HG03159 (cell line): ENCODE results near the gene GIPC3.
"Not testable (repeated sequence)": the region's sequence is repeated elsewhere in the genome, so short reads cannot be mapped to it uniquely, and the experiment has no call there.

Source experiments
- ATAC-seq: cut with Tn5 transposase; IDR thresholded peaks from one replicate; pipeline ENCODE4 v1.9.1; 2021; ENCODE audit warnings: mild to moderate bottlenecking, moderate library complexity; ENCODE audit not compliant: unreplicated experiment

The GIPC3 gene

GRCh38 chr19:3575949-3576673, 9.2 kb upstream of the GIPC3 start:
- ATAC-seq: no peak

GRCh38 chr19:3576696-3577443, 8.4 kb upstream of the GIPC3 start:
- ATAC-seq: no peak

GRCh38 chr19:3577723-3578344, 7.4 kb upstream of the GIPC3 start:
- ATAC-seq: no peak

- ATAC-seq: no peak
Measured at GRCh38 chr19:3578390-3578789, 6.9 kb upstream of the GIPC3 start.

GRCh38 chr19:3580156-3580934, 4.9 kb upstream of the GIPC3 start:
- ATAC-seq: no peak

- not testable (repeated sequence) for ATAC-seq
Measured at GRCh38 chr19:3581792-3582191, 3.5 kb upstream of the GIPC3 start.

- not testable (repeated sequence) for ATAC-seq
Measured at GRCh38 chr19:3584036-3584802, 1.1 kb upstream of the GIPC3 start.

- ATAC-seq: no peak
Measured at GRCh38 chr19:3586127-3586626, 899 bp downstream of the GIPC3 start.

GRCh38 chr19:3586707-3587346, 1.5 kb downstream of the GIPC3 start:
- no peak for ATAC-seq

- no peak for ATAC-seq
Measured at GRCh38 chr19:3589439-3589838, 4.2 kb downstream of the GIPC3 start.

- no peak for ATAC-seq
Measured at GRCh38 chr19:3589949-3590348, 4.7 kb downstream of the GIPC3 start.

GRCh38 chr19:3590991-3591659, 5.8 kb downstream of the GIPC3 start:
- no peak for ATAC-seq

- ATAC-seq: no peak
Measured at GRCh38 chr19:3591876-3592613, 6.8 kb downstream of the GIPC3 start.

- ATAC-seq: no peak
Measured at GRCh38 chr19:3593156-3593555, 7.9 kb downstream of the GIPC3 start.

- no peak for ATAC-seq
Measured at GRCh38 chr19:3595521-3596061, 10.3 kb downstream of the GIPC3 start.

GRCh38 chr19:3599776-3600187, 14.5 kb downstream of the GIPC3 start:
- no peak for ATAC-seq

GRCh38 chr19:3601021-3601420, 15.7 kb downstream of the GIPC3 start:
- ATAC-seq: no peak

- no peak for ATAC-seq
Measured at GRCh38 chr19:3603121-3603811, 18.0 kb downstream of the GIPC3 start.
